MM.1S (cell line): ENCODE measurements around the gene KCNMB2.

ENCODE experiments used
- EZH2 ChIP-seq: fragments of 300-600 bp; sonication (generic); optimal IDR thresholded peaks from 2 replicates; pipeline ENCODE3; 2017; ENCODE audit warnings: low read depth, mild to moderate bottlenecking, antibody characterized with exemption, low read length, mixed read lengths
- EZH2phosphoT487 ChIP-seq: fragments of 300-600 bp; sonication (generic); IDR thresholded peaks from 2 replicates; pipeline ENCODE4 v1.6.1; 2018; ENCODE audit warnings: antibody characterized with exemption, low read length
- TF ChIP-seq, protein P1 (sequence below): fragments of 300-600 bp; sonication (generic); IDR thresholded peaks from 2 replicates; pipeline ENCODE4 v1.5.1; 2016; ENCODE audit warnings: antibody characterized with exemption, low read length, mixed read lengths

DNA sequence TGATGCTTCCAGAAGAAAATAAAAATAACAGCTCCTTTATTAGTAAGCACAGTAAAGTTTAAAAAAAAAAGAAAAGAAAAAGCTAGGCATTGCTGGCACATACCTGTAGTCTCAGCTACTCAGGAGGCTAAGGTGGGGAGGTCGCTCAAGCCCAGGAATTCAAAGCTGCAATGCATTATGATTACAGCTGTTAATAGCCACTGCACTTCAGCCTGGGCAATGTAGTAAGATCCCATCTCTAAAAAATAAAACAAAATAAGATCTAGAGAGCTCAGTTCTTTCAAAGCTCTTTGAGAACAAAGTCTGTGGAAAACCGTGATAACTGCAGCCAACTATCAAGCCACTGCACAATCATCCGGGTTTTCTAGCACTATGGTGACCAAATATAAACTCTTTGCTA, 323.1 kb downstream of the KCNMB2 start:
- TF ChIP-seq, protein P1, sequence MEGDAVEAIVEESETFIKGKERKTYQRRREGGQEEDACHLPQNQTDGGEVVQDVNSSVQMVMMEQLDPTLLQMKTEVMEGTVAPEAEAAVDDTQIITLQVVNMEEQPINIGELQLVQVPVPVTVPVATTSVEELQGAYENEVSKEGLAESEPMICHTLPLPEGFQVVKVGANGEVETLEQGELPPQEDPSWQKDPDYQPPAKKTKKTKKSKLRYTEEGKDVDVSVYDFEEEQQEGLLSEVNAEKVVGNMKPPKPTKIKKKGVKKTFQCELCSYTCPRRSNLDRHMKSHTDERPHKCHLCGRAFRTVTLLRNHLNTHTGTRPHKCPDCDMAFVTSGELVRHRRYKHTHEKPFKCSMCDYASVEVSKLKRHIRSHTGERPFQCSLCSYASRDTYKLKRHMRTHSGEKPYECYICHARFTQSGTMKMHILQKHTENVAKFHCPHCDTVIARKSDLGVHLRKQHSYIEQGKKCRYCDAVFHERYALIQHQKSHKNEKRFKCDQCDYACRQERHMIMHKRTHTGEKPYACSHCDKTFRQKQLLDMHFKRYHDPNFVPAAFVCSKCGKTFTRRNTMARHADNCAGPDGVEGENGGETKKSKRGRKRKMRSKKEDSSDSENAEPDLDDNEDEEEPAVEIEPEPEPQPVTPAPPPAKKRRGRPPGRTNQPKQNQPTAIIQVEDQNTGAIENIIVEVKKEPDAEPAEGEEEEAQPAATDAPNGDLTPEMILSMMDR = no peak
- no peak for TF ChIP-seq EZH2
- TF ChIP-seq EZH2phosphoT487 = no peak
